GM06990 (cell line): ENCODE measurements around the gene GARIN5A.

Experiments used
- DNase-seq: peaks from one replicate; pipeline ENCODE4 v3.0.0-alpha.2; 2011; ENCODE audit not compliant: insufficient read length; ENCODE audit errors: extremely low read depth
- H3K27me3 ChIP-seq: replicated peaks from 2 replicates; pipeline ENCODE4 v1.6.0; 2011; ENCODE audit warnings: low read length; ENCODE audit not compliant: control insufficient read depth, insufficient read depth
- H3K36me3 ChIP-seq: 2 replicates; pipeline ENCODE4 v1.5.1; 2011; ENCODE audit warnings: low read length; ENCODE audit not compliant: control insufficient read depth, insufficient read depth
- H3K4me3 ChIP-seq: replicated peaks from 2 replicates; pipeline ENCODE4 v1.5.1; 2011; ENCODE audit warnings: low read depth, mild to moderate bottlenecking, control low read depth, low read length
- TF ChIP-seq, protein P1 (sequence below): IDR thresholded peaks from 2 replicates; pipeline ENCODE4 v1.5.1; 2011; ENCODE audit warnings: low read length, control low read depth, mild to moderate bottlenecking, inconsistent platforms; ENCODE audit not compliant: insufficient read depth, poor library complexity, severe bottlenecking

Gene GARIN5A

DNA sequence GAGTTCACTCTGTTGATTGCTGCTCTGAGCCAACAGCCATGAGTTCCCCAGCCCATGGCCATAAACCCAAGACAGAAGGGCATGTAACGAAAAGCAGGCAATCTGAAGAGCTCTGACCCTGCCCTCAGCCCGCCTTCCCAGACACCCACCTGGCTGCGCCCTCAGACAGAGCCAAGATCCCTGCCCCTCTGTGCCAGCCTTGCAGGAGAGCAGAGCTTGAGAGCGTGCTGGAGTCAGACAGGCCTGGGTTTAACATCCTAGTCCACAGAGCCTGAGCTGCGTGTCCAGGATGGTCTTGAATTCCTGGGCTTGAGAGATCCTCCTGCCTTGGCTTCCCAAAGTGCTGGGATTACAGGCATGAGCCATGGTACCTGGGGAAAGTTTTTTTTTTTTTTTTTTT lies 19.3 kb downstream of the GARIN5A start:
- no peaks in the 10 kb centered on the region for H3K36me3 ChIP-seq
- no peaks in the 10 kb centered on the region for H3K27me3 ChIP-seq
- H3K4me3 ChIP-seq: no peak overlapping the region
- DNase-seq: no peak
- TF ChIP-seq, protein P1, sequence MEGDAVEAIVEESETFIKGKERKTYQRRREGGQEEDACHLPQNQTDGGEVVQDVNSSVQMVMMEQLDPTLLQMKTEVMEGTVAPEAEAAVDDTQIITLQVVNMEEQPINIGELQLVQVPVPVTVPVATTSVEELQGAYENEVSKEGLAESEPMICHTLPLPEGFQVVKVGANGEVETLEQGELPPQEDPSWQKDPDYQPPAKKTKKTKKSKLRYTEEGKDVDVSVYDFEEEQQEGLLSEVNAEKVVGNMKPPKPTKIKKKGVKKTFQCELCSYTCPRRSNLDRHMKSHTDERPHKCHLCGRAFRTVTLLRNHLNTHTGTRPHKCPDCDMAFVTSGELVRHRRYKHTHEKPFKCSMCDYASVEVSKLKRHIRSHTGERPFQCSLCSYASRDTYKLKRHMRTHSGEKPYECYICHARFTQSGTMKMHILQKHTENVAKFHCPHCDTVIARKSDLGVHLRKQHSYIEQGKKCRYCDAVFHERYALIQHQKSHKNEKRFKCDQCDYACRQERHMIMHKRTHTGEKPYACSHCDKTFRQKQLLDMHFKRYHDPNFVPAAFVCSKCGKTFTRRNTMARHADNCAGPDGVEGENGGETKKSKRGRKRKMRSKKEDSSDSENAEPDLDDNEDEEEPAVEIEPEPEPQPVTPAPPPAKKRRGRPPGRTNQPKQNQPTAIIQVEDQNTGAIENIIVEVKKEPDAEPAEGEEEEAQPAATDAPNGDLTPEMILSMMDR: no peak

DNA sequence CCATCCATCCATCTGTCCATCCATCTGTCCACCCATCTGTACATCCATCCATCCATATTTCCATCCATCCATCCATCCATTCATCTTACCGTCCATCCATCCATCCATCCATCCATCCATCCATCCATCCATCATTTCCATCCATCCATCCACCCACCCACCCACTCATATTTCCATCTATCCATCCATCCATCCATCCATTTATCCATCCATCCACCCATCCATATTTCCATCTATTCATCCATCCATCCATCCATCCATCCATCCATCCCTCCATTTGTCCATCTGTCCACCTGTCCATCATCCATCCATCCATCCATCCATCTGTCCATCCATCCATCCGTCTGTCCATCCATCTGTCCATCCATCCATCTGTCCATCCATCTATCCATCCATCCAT lies 20.7 kb downstream of the GARIN5A start:
- no peak for DNase-seq
- TF ChIP-seq, protein P1: no peak
- Histone ChIP-seq H3K27me3 (no peaks in the 10 kb centered on the region), H3K36me3 (no peaks in the 10 kb centered on the region), H3K4me3 (no peak overlapping the region)

DNA sequence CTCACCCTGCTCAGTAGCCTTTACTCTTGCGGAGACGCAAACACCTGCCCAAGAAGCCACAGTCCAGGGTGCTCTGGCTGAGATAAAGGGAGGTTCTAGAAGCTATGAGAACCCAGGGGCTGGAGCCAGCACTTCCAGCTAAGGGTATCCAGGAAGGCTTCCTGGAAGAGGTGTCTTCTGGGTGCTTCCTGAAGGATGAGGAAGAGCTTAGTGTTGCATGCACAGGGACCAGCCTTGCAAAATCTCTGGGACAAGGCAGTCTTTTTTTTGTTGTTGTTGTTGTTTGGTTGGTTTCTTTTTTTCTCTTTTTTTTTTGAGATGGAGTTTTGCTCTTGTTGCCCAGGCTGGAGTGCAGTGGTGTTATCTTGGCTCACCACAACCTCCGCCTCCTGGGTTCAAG lies 23.4 kb downstream of the GARIN5A start:
- DNase-seq: no peak
- no peak overlapping the region for H3K4me3 ChIP-seq
- no peaks in the 10 kb centered on the region for H3K27me3 ChIP-seq
- H3K36me3 ChIP-seq: no peaks in the 10 kb centered on the region
- TF ChIP-seq, protein P1: no peak

DNA sequence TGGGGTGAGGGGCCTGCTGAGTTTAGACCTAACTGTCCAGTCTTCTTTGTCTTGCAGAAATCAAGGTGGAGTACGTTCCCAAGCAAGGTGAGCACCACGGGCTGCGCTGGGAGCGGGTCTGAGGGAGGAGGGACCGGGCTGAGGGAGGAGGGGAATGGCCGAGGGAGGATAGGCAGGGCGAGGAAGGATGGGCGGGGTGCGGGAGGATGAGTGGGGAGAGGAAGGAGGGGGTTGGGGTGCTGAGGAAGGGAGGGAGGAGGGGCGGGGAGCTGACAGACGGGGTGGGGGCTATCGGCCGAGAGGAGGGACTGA lies 25.5 kb downstream of the GARIN5A start:
- Histone ChIP-seq H3K4me3 (no peak overlapping the region), H3K36me3 (no peaks in the 10 kb centered on the region), H3K27me3 (no peaks in the 10 kb centered on the region)
- TF ChIP-seq, protein P1: no peak
- no peak for DNase-seq

DNA sequence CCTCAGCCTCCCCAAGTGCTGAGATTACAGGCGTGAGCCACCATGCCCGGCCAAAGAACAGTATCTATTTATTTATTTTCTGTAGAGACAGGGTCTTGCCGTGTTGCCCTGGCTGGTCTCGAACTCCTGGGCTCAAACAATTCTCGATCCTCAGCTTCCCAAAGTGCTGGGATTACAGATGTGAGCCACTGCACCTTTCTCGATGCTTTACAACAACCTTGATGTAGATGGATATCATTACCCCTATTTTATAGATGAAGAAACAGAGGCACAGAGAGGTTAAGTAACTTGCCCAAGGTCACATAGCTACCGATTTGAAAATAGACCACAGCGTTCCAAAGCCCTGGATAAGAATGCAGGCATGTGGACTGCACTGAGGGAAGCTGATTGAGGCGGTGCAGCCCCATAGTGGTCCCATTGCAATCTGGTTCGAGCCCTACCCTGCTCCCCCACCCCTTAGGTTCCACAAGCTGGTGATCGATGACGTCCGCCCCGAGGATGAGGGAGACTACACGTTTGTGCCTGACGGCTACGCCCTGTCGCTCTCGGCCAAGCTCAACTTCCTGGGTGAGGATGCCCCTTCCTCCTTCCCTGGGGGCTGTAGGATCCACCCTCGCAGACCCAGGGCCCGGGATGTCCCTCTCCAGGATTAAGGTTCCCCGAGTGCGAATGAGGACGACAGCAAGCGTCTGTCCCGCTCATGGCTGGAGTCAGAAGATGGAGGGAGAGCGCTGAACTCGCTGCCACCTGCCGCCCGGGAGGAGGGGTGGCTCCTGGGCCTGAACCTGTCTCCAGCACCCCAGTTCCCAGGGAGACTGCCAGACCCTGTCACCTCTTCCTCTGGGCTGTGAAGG lies 26.1 kb downstream of the GARIN5A start:
- Histone ChIP-seq H3K27me3 (no peaks in the 10 kb centered on the region), H3K36me3 (no peaks in the 10 kb centered on the region), H3K4me3 (no peak overlapping the region)
- DNase-seq: no peak
- TF ChIP-seq, protein P1: no peak
